GM12878 (cell line): Measurements from ENCODE around the gene CARD14. TPM values are rescaled to one million over a fixed set of nuclear protein-coding genes. Genes with fewer than 3 reads are reported as not detected.

Source experiments
- ATAC-seq: fragments of 200-7000 bp; cut with Tn5 transposase; 3 replicates; pipeline ENCODE4 v1.9.1; 2020; ENCODE audit warnings: mild to moderate bottlenecking, moderate library complexity
- BruUV-seq: library from RNA; stranded (reverse); fragments of 400-500 nt; replicated peaks from 2 replicates; lab custom pipeline; 2021; lab: Mats Ljungman, UMichigan
- CTCF ChIA-PET: fragments of 300-600 bp; sonication (Branson Sonifier 250); formaldehyde crosslinking; extraction: SDS; loops from one replicate; lab custom pipeline; 2021; ENCODE audit warnings: inconsistent platforms; lab: Yijun Ruan, JAX
- POLR2A ChIA-PET: fragments of 350-600 bp; formaldehyde crosslinking; extraction: SDS; loops from one replicate; lab custom pipeline; 2021; ENCODE audit warnings: inconsistent platforms; lab: Charles Lee
- RAD21 ChIA-PET: fragments of 300-600 bp; sonication (Branson Sonifier 250); formaldehyde crosslinking; loops from one replicate; lab custom pipeline; 2023; ENCODE audit warnings: antibody characterized with exemption; ENCODE audit not compliant: unreplicated experiment; lab: Charles Lee
- SMC1A ChIA-PET: fragments of 300-600 bp; sonication (Branson Sonifier 250); formaldehyde crosslinking; loops from one replicate; lab custom pipeline; 2023; ENCODE audit not compliant: unreplicated experiment, uncharacterized antibody; lab: Charles Lee
- DNase-seq: peaks from one replicate; pipeline ENCODE4 v3.0.0-alpha.2; 2011; ENCODE audit warnings: low read depth, low spot score
- FAIRE-seq: peaks from 3 replicates; lab custom pipeline; 2011; peaks lifted over from hg19 to GRCh38; lab: Jason Lieb, UNC
- H2AFZ ChIP-seq: 2 replicates; pipeline ENCODE4 v1.6.0; 2011; ENCODE audit warnings: low read depth, low read length, control low read depth; ENCODE audit not compliant: control insufficient read depth
- H3K27ac ChIP-seq: 2 replicates; pipeline ENCODE4 v1.5.1; 2011; ENCODE audit warnings: control low read depth; ENCODE audit not compliant: control insufficient read depth, insufficient read depth
- H3K27me3 ChIP-seq, 2 experiments: replicated peaks in 1 of 2; 2 replicates each; pipeline versions ENCODE4 v1.6.0 to v1.6.1; 2011; ENCODE audit warnings: low read length in 1 of 2; ENCODE audit not compliant: control insufficient read depth in 2 of 2, insufficient read depth in 2 of 2
- H3K36me3 ChIP-seq, 2 experiments: 2 replicates each; pipeline ENCODE4 v1.5.1; 2011; ENCODE audit warnings: low read length in 1 of 2; ENCODE audit not compliant: control insufficient read depth in 2 of 2, insufficient read depth in 2 of 2
- H3K4me1 ChIP-seq: 2 replicates; pipeline ENCODE4 v1.6.1; 2011; ENCODE audit warnings: mild to moderate bottlenecking, low read length, moderate library complexity, mixed read lengths; ENCODE audit not compliant: control insufficient read depth, insufficient read depth
- H3K4me2 ChIP-seq: 2 replicates; pipeline ENCODE4 v1.6.0; 2011; ENCODE audit warnings: control low read depth; ENCODE audit not compliant: control insufficient read depth, insufficient read depth
- H3K4me3 ChIP-seq: fragments of 200-600 bp; sonication (generic); 2 replicates; pipeline ENCODE4 v1.5.1; 2016
- H3K79me2 ChIP-seq: 2 replicates; pipeline ENCODE4 v1.6.0; 2011; ENCODE audit warnings: low read length; ENCODE audit not compliant: control insufficient read depth, insufficient read depth
- H3K9ac ChIP-seq: 2 replicates; pipeline ENCODE4 v1.8.0; 2011; ENCODE audit warnings: low read length, control low read depth, mixed read lengths; ENCODE audit not compliant: control insufficient read depth, insufficient read depth
- H3K9me3 ChIP-seq: replicated peaks from 3 replicates; pipeline ENCODE4 v1.5.1; 2011; ENCODE audit warnings: mild to moderate bottlenecking, low read length; ENCODE audit not compliant: control insufficient read depth, insufficient read depth
- H4K20me1 ChIP-seq: 2 replicates; pipeline ENCODE4 v1.6.0; 2011; ENCODE audit not compliant: control insufficient read depth, insufficient read depth
- ATF7 ChIP-seq: fragments of 450-650 bp; IDR thresholded peaks from 2 replicates; pipeline ENCODE4 v1.6.1; 2016; ENCODE audit warnings: low read depth, mild to moderate bottlenecking
- CHD2 ChIP-seq: IDR thresholded peaks from 2 replicates; pipeline ENCODE4 v1.6.1; 2011; ENCODE audit warnings: low read depth, low read length, improper control_type of control experiment, borderline replicate concordance
- CREB1 ChIP-seq: IDR thresholded peaks from 2 replicates; pipeline ENCODE4 v1.6.1; 2012; ENCODE audit warnings: low read depth, mild to moderate bottlenecking, inconsistent platforms
- FOXK2 ChIP-seq: fragments of 450-650 bp; IDR thresholded peaks from 2 replicates; pipeline ENCODE4 v1.6.1; 2017; ENCODE audit warnings: mild to moderate bottlenecking, moderate library complexity
- HDAC2 ChIP-seq: fragments of 200-600 bp; sonication (generic); IDR thresholded peaks from 2 replicates; pipeline ENCODE4 v1.6.1; 2017
- HDAC6 ChIP-seq: fragments of 200-600 bp; sonication (generic); IDR thresholded peaks from one replicate; pipeline ENCODE4 v1.8.0; 2017; ENCODE audit warnings: antibody characterized with exemption; ENCODE audit not compliant: unreplicated experiment
- MAX ChIP-seq: IDR thresholded peaks from 2 replicates; pipeline ENCODE4 v1.6.1; 2012; ENCODE audit warnings: low read depth, low read length, improper control_type of control experiment
- MTA3 ChIP-seq: IDR thresholded peaks from 2 replicates; pipeline ENCODE4 v1.6.1; 2012; ENCODE audit warnings: low read length, inconsistent platforms, borderline replicate concordance
- NFXL1 ChIP-seq: fragments of 450-650 bp; IDR thresholded peaks from 2 replicates; pipeline ENCODE4 v1.6.1; 2017; ENCODE audit warnings: antibody characterized with exemption, mild to moderate bottlenecking, borderline replicate concordance
- NFYB ChIP-seq: IDR thresholded peaks from 2 replicates; pipeline ENCODE4 v1.6.1; 2011; ENCODE audit warnings: low read depth, mild to moderate bottlenecking, low read length, improper control_type of control experiment, moderate library complexity; ENCODE audit not compliant: insufficient read depth
- PKNOX1 ChIP-seq: fragments of 450-650 bp; IDR thresholded peaks from 2 replicates; pipeline ENCODE4 v1.6.1; 2016; ENCODE audit warnings: mild to moderate bottlenecking
- RELA ChIP-seq: fragments of 450-650 bp; IDR thresholded peaks from 2 replicates; pipeline ENCODE4 v1.8.0; 2014; ENCODE audit warnings: borderline replicate concordance; ENCODE audit not compliant: partially characterized antibody
- TARDBP ChIP-seq: IDR thresholded peaks from 2 replicates; pipeline ENCODE4 v1.6.1; 2016; ENCODE audit warnings: borderline replicate concordance
- TCF12 ChIP-seq: IDR thresholded peaks from 2 replicates; pipeline ENCODE4 v1.6.1; 2011; ENCODE audit warnings: low read depth, mild to moderate bottlenecking, low read length
- ZNF24 ChIP-seq: fragments of 450-650 bp; IDR thresholded peaks from 2 replicates; pipeline ENCODE4 v1.6.1; 2017; ENCODE audit warnings: antibody characterized with exemption, mild to moderate bottlenecking
- WGBS: methylation state at CpG from one replicate; pipeline ENCODE4 v1.1.6; 2016; ENCODE audit warnings: low lambda C conversion rate; ENCODE audit not compliant: insufficient replicate concordance, insufficient coverage; ENCODE audit errors: missing lambda C conversion rate; 5-methylcytosine and 5-hydroxymethylcytosine counted together
- in situ Hi-C: fragments of 300-500 bp; cut with MboI; formaldehyde crosslinking; loops from 9 replicates; pipeline ENCODE4 v1.14.3; 2018; ENCODE audit warnings: mixed read lengths
- intact Hi-C: fragments of 100-400 bp; cut with micrococcal nuclease; formaldehyde crosslinking; loops from one replicate; pipeline ENCODE4 v1.14.2; 2022; ENCODE audit not compliant: unreplicated experiment
- polyA plus RNA-seq, 11 experiments: library from polyadenylated mRNA; depleted of rRNA in 4 of 11; unstranded in 6 of 11; stranded (reverse) in 5 of 11; fragments of >200 nt; fragmentation: Nextera tagmentation in 4 of 11; fragmentation: Illumina TruSeq in 1 of 11; extraction: Ambion mirVana in 4 of 11; extraction: Trizol in 1 of 11; gene quantifications; 1 replicate in 1 of 11; 2 replicates in 10 of 11; pipeline versions ENCODE4 v1.2.1 to v1.2.3, GENCODE V29; 2011 to 2016; ENCODE audit warnings: inconsistent platforms in 2 of 11, missing spikeins in 2 of 11, low read depth in 1 of 11
- total RNA-seq, 4 experiments: library from RNA; depleted of rRNA in 3 of 4; stranded (reverse); fragments of >200 nt in 3 of 4; fragmentation: Illumina TruSeq in 1 of 4; extraction: Trizol in 1 of 4; gene quantifications; 2 replicates each; pipeline versions ENCODE4 v1.2.1 to v1.2.3, GENCODE V29; 2013 to 2021
- TF ChIP-seq, protein P1 (sequence below): IDR thresholded peaks from 2 replicates; pipeline ENCODE4 v1.6.1; 2012; ENCODE audit warnings: mild to moderate bottlenecking, low read depth, low read length

Gene CARD14
- total and polyA plus RNA-seq, 10 of the 15 experiments (the other 5 are each of a cell fraction or from before 2014, with no cell fraction given), result 0.08 to 0.15 TPM; not detected in 8

DNA sequence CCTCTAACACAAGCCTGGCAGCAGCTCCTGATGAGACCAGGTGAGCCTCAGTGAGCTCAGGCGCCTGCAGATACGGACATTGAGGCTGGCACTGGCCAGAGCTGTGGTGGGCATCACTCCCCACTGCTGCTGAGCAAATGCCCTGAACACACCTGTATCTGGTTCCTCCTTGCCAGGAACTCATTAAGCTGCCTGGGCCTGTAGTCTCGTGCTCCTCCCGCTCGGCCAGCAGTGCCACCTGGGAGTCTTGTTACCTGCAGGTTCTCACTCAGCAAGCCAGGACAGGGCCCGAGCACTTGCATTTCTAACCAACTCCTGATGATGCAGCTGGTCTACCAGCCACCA lies 36.2 kb upstream of the CARD14 start:
- ChIA-PET POLR2A (no interaction called here), SMC1A (no interaction called here), RAD21 (no interaction called here), CTCF (interaction anchor here (0.6 to 1.1 kb wide), 5 partner anchors 9 to 127 kb away, joined by 3 to 5 read pairs (median 3); partner anchors contain the start of gene GAA)
- no peak for TF ChIP-seq NFXL1
- no peak for TF ChIP-seq ATF7
- no peak for TF ChIP-seq HDAC2
- TF ChIP-seq CHD2, result no peak
- TF ChIP-seq MAX, result no peak
- peaks cover 13 to 36% of the 10 kb centered on the region in 2 experiments for H3K36me3 ChIP-seq
- BruUV-seq, result no TSS peak
- no peaks in the 10 kb centered on the region for H3K9me3 ChIP-seq
- DNase-seq, result no peak
- no peak for FAIRE-seq
- H3K27ac ChIP-seq, result no peak overlapping the region
- no peaks in the 10 kb centered on the region for H3K27me3 ChIP-seq
- H3K9ac ChIP-seq, result no peak overlapping the region
- no peaks in the 10 kb centered on the region for H3K4me1 ChIP-seq
- no peaks in the 10 kb centered on the region for H3K79me2 ChIP-seq
- intact Hi-C loops, result no loop called here
- H2AFZ ChIP-seq, result no peak overlapping the region
- H4K20me1 ChIP-seq, result no peaks in the 10 kb centered on the region
- in situ Hi-C loops, result no loop called here
- 99% methylated on average over 6 of the region's 6 CpGs for WGBS
- H3K4me2 ChIP-seq, result no peak overlapping the region
- no peak overlapping the region for H3K4me3 ChIP-seq
- ATAC-seq, result no peak

GRCh38 chr17:80137131-80137530 lies 32.7 kb upstream of the CARD14 start:
- in situ Hi-C loops, result no loop called here
- TF ChIP-seq RELA (no peak), PKNOX1 (no peak), NFXL1 (no peak), MTA3 (no peak), NFYB (no peak), CREB1 (no peak), FOXK2 (no peak), ZNF24 (no peak), TCF12 (no peak), HDAC6 (no peak), TARDBP (no peak)
- TF ChIP-seq, protein P1, sequence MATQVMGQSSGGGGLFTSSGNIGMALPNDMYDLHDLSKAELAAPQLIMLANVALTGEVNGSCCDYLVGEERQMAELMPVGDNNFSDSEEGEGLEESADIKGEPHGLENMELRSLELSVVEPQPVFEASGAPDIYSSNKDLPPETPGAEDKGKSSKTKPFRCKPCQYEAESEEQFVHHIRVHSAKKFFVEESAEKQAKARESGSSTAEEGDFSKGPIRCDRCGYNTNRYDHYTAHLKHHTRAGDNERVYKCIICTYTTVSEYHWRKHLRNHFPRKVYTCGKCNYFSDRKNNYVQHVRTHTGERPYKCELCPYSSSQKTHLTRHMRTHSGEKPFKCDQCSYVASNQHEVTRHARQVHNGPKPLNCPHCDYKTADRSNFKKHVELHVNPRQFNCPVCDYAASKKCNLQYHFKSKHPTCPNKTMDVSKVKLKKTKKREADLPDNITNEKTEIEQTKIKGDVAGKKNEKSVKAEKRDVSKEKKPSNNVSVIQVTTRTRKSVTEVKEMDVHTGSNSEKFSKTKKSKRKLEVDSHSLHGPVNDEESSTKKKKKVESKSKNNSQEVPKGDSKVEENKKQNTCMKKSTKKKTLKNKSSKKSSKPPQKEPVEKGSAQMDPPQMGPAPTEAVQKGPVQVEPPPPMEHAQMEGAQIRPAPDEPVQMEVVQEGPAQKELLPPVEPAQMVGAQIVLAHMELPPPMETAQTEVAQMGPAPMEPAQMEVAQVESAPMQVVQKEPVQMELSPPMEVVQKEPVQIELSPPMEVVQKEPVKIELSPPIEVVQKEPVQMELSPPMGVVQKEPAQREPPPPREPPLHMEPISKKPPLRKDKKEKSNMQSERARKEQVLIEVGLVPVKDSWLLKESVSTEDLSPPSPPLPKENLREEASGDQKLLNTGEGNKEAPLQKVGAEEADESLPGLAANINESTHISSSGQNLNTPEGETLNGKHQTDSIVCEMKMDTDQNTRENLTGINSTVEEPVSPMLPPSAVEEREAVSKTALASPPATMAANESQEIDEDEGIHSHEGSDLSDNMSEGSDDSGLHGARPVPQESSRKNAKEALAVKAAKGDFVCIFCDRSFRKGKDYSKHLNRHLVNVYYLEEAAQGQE, result no peak

More at GRCh38 chr17:80137131-80137530, 32.7 kb upstream of the CARD14 start:
- CTCF ChIA-PET, result no interaction called here
- Histone ChIP-seq H4K20me1 (no peaks in the 10 kb centered on the region), H3K9ac (no peak overlapping the region), H3K27ac (no peak overlapping the region), H3K4me3 (no peak overlapping the region), H3K27me3 (no peaks in the 10 kb centered on the region), H3K4me2 (no peak overlapping the region), H3K79me2 (peaks cover 3% of the 10 kb centered on the region), H3K36me3 (peaks cover 23 to 51% of the 10 kb centered on the region in 2 experiments), H2AFZ (no peak overlapping the region), H3K4me1 (no peaks in the 10 kb centered on the region), H3K9me3 (no peaks in the 10 kb centered on the region)
- WGBS, result 96% methylated on average over 9 of the region's 9 CpGs
- FAIRE-seq (no peak), ATAC-seq (no peak), DNase-seq (no peak)
- intact Hi-C loops, result no loop called here
- RAD21 ChIA-PET, result no interaction called here
- POLR2A ChIA-PET, result no interaction called here
- BruUV-seq, result no TSS peak
- SMC1A ChIA-PET, result no interaction called here
